HTR-8/SVneo (cell line): ENCODE data around the gene NRSN1.
A peak's percentile ranks its signal among the peaks of the same experiment; 100 is the strongest.

Source experiments
- DNase-seq: peaks from one replicate; pipeline ENCODE4 v3.0.0; 2011; ENCODE audit warnings: low spot score, mixed read lengths; ENCODE audit not compliant: insufficient read length
- FAIRE-seq: peaks from 2 replicates; lab custom pipeline; 2011; peaks lifted over from hg19 to GRCh38; lab: Jason Lieb, UNC

Gene NRSN1

DNA sequence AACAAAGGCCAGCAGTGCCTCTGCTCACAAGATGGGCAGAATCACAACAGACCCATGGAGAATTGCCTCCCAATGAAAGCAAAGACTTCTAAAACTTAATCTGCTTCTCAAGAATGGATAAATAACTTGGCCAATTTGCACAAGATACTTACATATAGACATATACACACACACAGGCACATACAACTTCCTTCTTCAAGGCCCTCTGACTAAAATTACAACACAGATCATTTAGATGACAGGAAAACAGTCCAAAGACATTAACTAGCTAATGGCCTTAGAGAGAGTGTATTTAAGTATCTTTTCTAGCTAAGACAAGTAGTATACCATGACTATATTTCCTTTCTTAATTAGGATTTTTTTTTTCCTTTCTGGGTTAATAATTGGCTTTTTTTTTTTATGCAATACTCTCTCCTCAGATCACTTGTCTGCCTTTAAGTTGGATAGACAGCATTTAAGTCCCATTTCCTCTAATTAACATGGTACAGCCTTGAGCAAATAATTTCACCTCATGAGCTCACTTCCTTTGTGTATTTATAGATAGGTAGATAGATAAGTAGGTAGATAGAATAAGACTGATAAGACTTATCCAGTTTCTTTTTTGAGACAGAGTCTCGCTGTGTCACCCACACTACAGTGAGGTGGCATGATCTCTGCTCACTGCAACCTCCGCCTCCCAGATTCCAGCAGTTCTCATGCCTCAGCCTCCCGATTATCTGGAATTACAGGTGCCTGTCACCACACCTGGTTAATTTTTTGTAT, 70.0 kb downstream of the NRSN1 start:
- FAIRE-seq (peak; percentile 70), DNase-seq (no peak)
